Cardiac muscle cell (in vitro differentiated cells and primary cell): ENCODE data around the gene DOCK3. TPM values are rescaled to one million over a fixed set of nuclear protein-coding genes. Genes with fewer than 3 reads are reported as not detected.
A peak's percentile ranks its signal among the peaks of the same experiment; 100 is the strongest.
"Not testable (repeated sequence)": the region's sequence is repeated elsewhere in the genome, so short reads cannot be mapped to it uniquely, and the experiment has no call there.

Experiments
- DNase-seq, 2 donors: peaks; one replicate each; pipeline versions ENCODE4 v3.0.0 to v3.0.0-alpha.2; 2010 to 2017; ENCODE audit warnings: low read depth in 1 of 2, low spot score in 1 of 2
- H3K27ac ChIP-seq: fragments of 200-600 bp; sonication (generic); 2 replicates; pipeline ENCODE4 v1.5.1; 2016
- H3K27me3 ChIP-seq: fragments of 200-600 bp; sonication (generic); 2 replicates; pipeline ENCODE4 v1.6.0; 2016; ENCODE audit warnings: control low read depth
- H3K36me3 ChIP-seq: fragments of 200-600 bp; sonication (generic); 2 replicates; pipeline ENCODE4 v1.5.1; 2016; ENCODE audit warnings: control low read depth
- H3K4me1 ChIP-seq: fragments of 200-600 bp; sonication (generic); 2 replicates; pipeline ENCODE4 v1.8.1; 2017; ENCODE audit warnings: low read depth, mild to moderate bottlenecking, mixed run types
- H3K4me3 ChIP-seq: fragments of 200-600 bp; sonication (generic); 2 replicates; pipeline ENCODE4 v1.5.1; 2016; ENCODE audit warnings: mild to moderate bottlenecking
- H3K9me3 ChIP-seq: fragments of 200-600 bp; sonication (generic); 2 replicates; pipeline ENCODE4 v1.5.1; 2017; ENCODE audit warnings: low read depth, mild to moderate bottlenecking, control low read depth
- polyA plus RNA-seq: library from polyadenylated mRNA; unstranded; fragments of >200 nt; fragmentation: Nextera tagmentation; extraction: Ambion mirVana; gene quantifications from 2 replicates; pipeline ENCODE4 v1.2.1, GENCODE V29; 2016
- total RNA-seq: library from RNA; depleted of rRNA; stranded (reverse); fragments of >200 nt; gene quantifications from 2 replicates; pipeline ENCODE4 v1.2.3, GENCODE V29; 2016
- TF ChIP-seq, protein P1 (sequence below): IDR thresholded peaks from 2 replicates; pipeline ENCODE4 v1.5.1; 2012; ENCODE audit warnings: low read depth, mild to moderate bottlenecking, low read length

Gene DOCK3
- total and polyA plus RNA-seq, 2 experiments from 2014 or later = 0.56 to 1.3 TPM

DNA sequence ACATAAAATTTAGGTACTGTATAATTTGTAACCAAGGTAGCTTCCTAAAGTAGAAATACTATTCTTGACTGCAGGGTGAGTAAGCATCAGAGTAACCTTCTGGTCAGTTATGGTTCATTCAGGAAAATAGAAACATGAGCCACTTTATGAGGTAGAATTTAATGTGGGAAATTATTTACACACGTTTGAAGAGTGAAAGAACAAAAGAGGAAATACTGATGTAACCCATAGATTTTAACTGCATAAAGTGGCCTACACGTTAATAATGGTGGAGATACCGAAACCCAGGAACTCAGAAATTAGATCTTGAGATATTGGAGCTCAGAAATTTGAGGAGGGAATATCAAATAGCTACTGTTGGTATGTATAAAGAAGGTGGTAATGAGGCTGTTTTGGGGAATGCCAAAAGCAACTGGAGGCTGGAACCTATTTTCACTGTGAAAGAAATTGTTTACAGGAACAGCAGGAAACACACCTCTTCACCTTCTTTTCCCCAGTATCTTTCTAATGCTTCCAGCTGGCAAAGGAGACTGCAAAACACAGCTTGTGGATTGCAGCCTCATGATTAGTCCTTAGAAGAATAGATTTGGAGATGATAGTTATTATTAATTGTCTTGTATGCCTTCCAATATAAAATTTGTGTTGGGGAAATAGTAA, 216.1 kb downstream of the DOCK3 start:
- Histone ChIP-seq H3K27me3 (no peaks in the 10 kb centered on the region), H3K4me1 (no peaks in the 10 kb centered on the region), H3K27ac (no peak overlapping the region), H3K4me3 (no peak overlapping the region), H3K36me3 (no peaks in the 10 kb centered on the region), H3K9me3 (no peaks in the 10 kb centered on the region)
- TF ChIP-seq, protein P1, sequence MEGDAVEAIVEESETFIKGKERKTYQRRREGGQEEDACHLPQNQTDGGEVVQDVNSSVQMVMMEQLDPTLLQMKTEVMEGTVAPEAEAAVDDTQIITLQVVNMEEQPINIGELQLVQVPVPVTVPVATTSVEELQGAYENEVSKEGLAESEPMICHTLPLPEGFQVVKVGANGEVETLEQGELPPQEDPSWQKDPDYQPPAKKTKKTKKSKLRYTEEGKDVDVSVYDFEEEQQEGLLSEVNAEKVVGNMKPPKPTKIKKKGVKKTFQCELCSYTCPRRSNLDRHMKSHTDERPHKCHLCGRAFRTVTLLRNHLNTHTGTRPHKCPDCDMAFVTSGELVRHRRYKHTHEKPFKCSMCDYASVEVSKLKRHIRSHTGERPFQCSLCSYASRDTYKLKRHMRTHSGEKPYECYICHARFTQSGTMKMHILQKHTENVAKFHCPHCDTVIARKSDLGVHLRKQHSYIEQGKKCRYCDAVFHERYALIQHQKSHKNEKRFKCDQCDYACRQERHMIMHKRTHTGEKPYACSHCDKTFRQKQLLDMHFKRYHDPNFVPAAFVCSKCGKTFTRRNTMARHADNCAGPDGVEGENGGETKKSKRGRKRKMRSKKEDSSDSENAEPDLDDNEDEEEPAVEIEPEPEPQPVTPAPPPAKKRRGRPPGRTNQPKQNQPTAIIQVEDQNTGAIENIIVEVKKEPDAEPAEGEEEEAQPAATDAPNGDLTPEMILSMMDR = no peak
- no peak for DNase-seq

DNA sequence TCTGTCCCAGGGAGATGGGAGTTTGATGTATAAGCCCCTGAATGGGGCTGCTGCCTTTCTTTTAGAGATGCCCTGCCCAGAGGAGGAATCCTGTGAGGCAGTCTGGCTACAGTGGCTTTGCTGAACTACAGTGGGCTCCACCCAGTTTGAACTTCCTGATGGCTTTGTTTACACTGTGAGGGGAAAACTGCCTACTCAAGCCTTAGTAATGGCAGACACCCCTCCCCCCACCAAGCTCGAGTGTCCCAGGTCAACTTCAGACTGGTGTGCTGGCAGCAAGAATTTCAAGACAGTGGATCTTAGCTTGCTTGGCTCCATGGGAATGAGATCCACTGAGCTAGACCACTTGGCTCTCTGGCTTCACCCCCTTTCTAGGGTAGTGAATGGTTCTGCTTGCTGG, 226.4 kb downstream of the DOCK3 start:
- DNase-seq, H3K27ac ChIP-seq, H3K4me1 ChIP-seq, H3K4me3 ChIP-seq, H3K36me3 ChIP-seq, H3K27me3 ChIP-seq, H3K9me3 ChIP-seq: not testable (repeated sequence)

DNA sequence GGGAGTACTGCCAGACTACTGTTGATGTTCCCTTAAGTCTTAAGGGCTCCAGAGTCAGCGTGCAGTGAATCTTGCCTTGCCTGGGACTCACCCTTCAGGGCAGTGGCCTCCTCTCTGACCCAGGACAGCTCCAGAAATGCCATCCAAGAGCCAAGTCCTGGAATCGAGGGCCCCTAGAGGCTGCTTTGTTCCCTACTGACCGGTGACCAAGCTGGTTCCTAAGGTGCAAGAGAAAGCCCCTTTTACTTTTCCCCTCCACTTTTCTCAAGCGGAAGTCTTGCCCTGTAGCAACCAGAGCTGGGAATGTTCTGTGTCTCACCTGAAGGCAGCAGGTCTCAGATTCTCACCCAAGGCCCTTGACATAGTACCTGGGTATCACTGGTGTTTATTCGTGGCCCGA, 238.0 kb downstream of the DOCK3 start:
- H3K9me3 ChIP-seq = no peaks in the 10 kb centered on the region
- no peaks in the 10 kb centered on the region for H3K27me3 ChIP-seq
- no peak overlapping the region for H3K4me3 ChIP-seq
- no peak overlapping the region for H3K27ac ChIP-seq
- no peaks in the 10 kb centered on the region for H3K4me1 ChIP-seq
- no peaks in the 10 kb centered on the region for H3K36me3 ChIP-seq
- no peak for DNase-seq
- TF ChIP-seq, protein P1 = no peak

DNA sequence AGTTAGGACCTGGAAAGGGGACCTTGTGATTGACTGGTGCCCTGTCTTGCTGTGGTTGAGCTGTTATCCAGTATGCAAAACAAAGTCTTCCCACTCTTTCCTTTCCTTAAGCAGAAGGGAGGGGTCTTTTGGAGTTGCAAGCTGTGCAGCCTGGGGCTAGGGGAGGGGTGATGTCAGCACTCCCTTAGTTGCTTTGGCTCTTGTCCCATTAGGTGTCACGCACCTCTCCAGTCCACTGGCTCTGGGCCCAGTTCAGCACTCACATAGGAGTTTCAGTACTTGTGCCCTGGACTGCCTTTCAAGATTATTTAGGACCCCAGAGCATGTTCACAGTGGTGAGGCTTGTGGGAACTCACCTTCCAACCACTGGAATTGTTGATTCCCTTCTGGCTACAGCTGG, 238.5 kb downstream of the DOCK3 start:
- DNase-seq = peak in 1 of 2 donors; percentile 39
- Histone ChIP-seq H3K4me1 (no peaks in the 10 kb centered on the region), H3K4me3 (no peak overlapping the region), H3K27me3 (no peaks in the 10 kb centered on the region), H3K27ac (no peak overlapping the region), H3K36me3 (no peaks in the 10 kb centered on the region), H3K9me3 (no peaks in the 10 kb centered on the region)
- TF ChIP-seq, protein P1 = no peak

DNA sequence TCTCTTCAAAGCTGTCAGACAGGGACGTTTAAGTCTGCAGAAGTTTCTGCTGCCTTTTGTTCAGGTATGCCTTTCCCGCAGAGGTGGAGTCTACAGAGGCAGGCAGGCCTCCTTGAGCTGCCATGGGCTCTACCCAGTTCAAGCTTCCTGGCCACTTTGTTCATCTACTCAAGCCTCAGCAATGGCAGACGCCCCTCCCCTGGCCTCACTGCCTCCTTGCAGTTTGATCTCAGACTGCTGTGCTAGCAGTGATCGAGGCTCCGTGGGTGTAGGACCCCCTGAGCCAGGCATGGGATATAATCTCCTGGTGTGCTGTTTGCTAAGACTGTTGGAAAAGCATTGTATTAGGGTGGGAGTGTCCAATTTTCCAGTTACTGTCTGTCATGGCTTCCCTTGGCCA, 247.3 kb downstream of the DOCK3 start:
- H3K4me3 ChIP-seq, H3K27ac ChIP-seq, DNase-seq, H3K36me3 ChIP-seq, H3K27me3 ChIP-seq, H3K9me3 ChIP-seq, H3K4me1 ChIP-seq: not testable (repeated sequence)

DNA sequence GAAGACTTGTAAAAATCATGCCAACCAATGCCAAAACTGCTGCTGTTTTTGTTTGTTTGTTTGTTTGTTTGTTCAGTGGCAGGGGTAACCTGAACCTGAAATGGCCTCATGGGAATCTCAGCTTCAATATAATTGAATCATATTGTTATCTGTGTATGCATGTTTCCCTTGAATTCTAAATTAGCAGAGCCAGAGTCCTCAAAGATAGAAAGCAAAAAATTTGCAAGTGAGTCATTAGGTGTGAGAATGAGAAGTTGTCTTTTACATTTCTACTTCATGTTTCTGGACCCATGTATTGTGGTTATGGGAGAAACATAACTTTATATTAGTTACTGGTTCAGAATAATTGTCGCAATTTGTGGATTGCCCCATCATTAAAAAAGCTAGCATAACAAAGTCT, 249.2 kb downstream of the DOCK3 start:
- TF ChIP-seq, protein P1 = no peak
- Histone ChIP-seq H3K27ac (no peak overlapping the region), H3K27me3 (no peaks in the 10 kb centered on the region), H3K4me1 (no peaks in the 10 kb centered on the region), H3K4me3 (no peak overlapping the region), H3K9me3 (no peaks in the 10 kb centered on the region), H3K36me3 (no peaks in the 10 kb centered on the region)
- no peak for DNase-seq

DNA sequence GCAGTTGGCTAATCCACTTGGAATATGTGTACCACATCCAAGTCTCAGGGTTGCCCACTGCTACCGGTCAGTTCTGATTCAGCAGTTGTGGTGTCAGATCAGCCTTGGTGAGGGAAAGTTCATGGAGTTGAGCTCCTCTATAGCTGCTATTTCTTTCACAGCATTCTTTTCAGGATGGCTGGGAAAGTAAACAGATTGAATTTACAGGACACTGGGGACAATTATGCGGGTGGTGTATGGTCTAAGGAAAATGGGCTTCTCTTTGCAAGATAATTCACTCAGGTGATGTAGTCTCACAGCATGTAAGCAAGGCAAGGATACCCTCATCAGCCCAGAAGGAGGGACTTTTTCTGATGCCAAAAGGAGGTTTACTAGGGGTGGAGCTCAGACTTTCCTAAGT, 249.9 kb downstream of the DOCK3 start:
- Histone ChIP-seq H3K27me3 (no peaks in the 10 kb centered on the region), H3K27ac (no peak overlapping the region), H3K4me1 (no peaks in the 10 kb centered on the region), H3K36me3 (no peaks in the 10 kb centered on the region), H3K4me3 (no peak overlapping the region), H3K9me3 (no peaks in the 10 kb centered on the region)
- DNase-seq = no peak
- TF ChIP-seq, protein P1 = no peak
